SK-N-SH (cell line): ENCODE results near the gene GRK5. TPM values are rescaled to one million over a fixed set of nuclear protein-coding genes. Genes with fewer than 3 reads are reported as not detected.

ENCODE experiments used
- CTCF ChIA-PET: fragments of 300-600, 350-600 bp; formaldehyde crosslinking; extraction: SDS; loops from one replicate; lab custom pipeline; 2021; lab: Yijun Ruan, JAX
- POLR2A ChIA-PET: fragments of 350-600 bp; sonication (Branson Sonifier 250); formaldehyde crosslinking; extraction: SDS; loops from one replicate; lab custom pipeline; 2020; ENCODE audit warnings: antibody characterized with exemption, inconsistent platforms; lab: Yijun Ruan, JAX
- DNase-seq: peaks from one replicate; pipeline ENCODE4 v3.0.0; 2012
- H2AFZ ChIP-seq: fragments of 200-600 bp; sonication (generic); 2 replicates; pipeline ENCODE4 v1.8.1; 2016; ENCODE audit warnings: antibody characterized with exemption, mild to moderate bottlenecking, low read depth
- H3F3A ChIP-seq: fragments of 200-600 bp; sonication (generic); replicated peaks from 2 replicates; pipeline ENCODE3; 2016; ENCODE audit warnings: antibody characterized with exemption, mild to moderate bottlenecking; ENCODE audit not compliant: insufficient read depth
- H3K27ac ChIP-seq, 2 experiments: fragments of 200-500 bp in 1 of 2; fragments of 200-600 bp in 1 of 2; sonication (Bioruptor generic) in 1 of 2; sonication (generic), shearing (Covaris generic) in 1 of 2; 2 replicates each; pipeline versions ENCODE4 v1.5.1 to v1.6.1; 2014 to 2016; ENCODE audit warnings: low read depth in 2 of 2, inconsistent platforms in 1 of 2, low read length in 1 of 2, mild to moderate bottlenecking in 1 of 2, mixed read lengths in 1 of 2
- H3K27me3 ChIP-seq: fragments of 200-600 bp; sonication (generic), shearing (Covaris generic); 2 replicates; pipeline ENCODE4 v1.6.1; 2016; ENCODE audit warnings: mixed run types; ENCODE audit not compliant: insufficient read depth
- H3K36me3 ChIP-seq, 2 experiments: fragments of 200-500 bp in 1 of 2; fragments of 200-600 bp in 1 of 2; sonication (Bioruptor generic) in 1 of 2; sonication (generic) in 1 of 2; replicated peaks in 1 of 2; 2 replicates each; pipeline versions ENCODE3 to v1.5.1; 2014 to 2016; ENCODE audit warnings: low read length in 1 of 2, mild to moderate bottlenecking in 1 of 2; ENCODE audit not compliant: insufficient read depth in 2 of 2, control insufficient read depth in 1 of 2
- H3K4me1 ChIP-seq, 2 experiments: fragments of 200-500 bp in 1 of 2; fragments of 200-600 bp in 1 of 2; sonication (Bioruptor generic) in 1 of 2; sonication (generic), shearing (Covaris generic) in 1 of 2; 2 replicates each; pipeline versions ENCODE4 v1.5.1 to v1.6.1; 2014 to 2016; ENCODE audit warnings: low read depth in 1 of 2, low read length in 1 of 2, mixed run types in 1 of 2; ENCODE audit not compliant: insufficient read depth in 2 of 2, control insufficient read depth in 1 of 2
- H3K4me2 ChIP-seq: fragments of 200-600 bp; sonication (generic), shearing (Covaris generic); 2 replicates; pipeline ENCODE4 v1.6.1; 2017; ENCODE audit warnings: mixed run types
- H3K4me3 ChIP-seq, 2 experiments: fragments of 200-500 bp in 1 of 2; fragments of 200-600 bp in 1 of 2; sonication (Bioruptor generic) in 1 of 2; sonication (generic), shearing (Covaris generic) in 1 of 2; 2 replicates each; pipeline versions ENCODE4 v1.5.1 to v1.8.1; 2014 to 2016; ENCODE audit warnings: low read depth in 2 of 2, inconsistent platforms in 1 of 2, low read length in 1 of 2, mild to moderate bottlenecking in 1 of 2, mixed read lengths in 1 of 2, moderate library complexity in 1 of 2
- H3K79me2 ChIP-seq: fragments of 200-600 bp; sonication (generic); 2 replicates; pipeline ENCODE4 v1.8.1; 2017; ENCODE audit warnings: mild to moderate bottlenecking; ENCODE audit not compliant: insufficient read depth
- H3K9ac ChIP-seq: fragments of 200-600 bp; sonication (generic); 2 replicates; pipeline ENCODE4 v1.6.1; 2017; ENCODE audit warnings: mixed run types
- H3K9me2 ChIP-seq: fragments of 200-600 bp; sonication (generic); 2 replicates; pipeline ENCODE4 v1.6.1; 2017; ENCODE audit warnings: mixed run types
- H3K9me3 ChIP-seq: fragments of 200-600 bp; sonication (generic); 2 replicates; pipeline ENCODE4 v1.6.1; 2017; ENCODE audit warnings: mixed run types, mild to moderate bottlenecking, moderate library complexity
- H4K20me1 ChIP-seq: fragments of 200-600 bp; sonication (generic); 2 replicates; pipeline ENCODE4 v1.6.1; 2017; ENCODE audit warnings: mild to moderate bottlenecking, mixed run types; ENCODE audit not compliant: insufficient read depth
- CHD2 ChIP-seq: fragments of 150-350 bp; IDR thresholded peaks from 2 replicates; pipeline ENCODE4 v1.6.1; 2018; ENCODE audit warnings: low read length; ENCODE audit not compliant: partially characterized antibody
- ELF1 ChIP-seq: IDR thresholded peaks from 2 replicates; pipeline ENCODE4 v1.4.0; 2012
- EP300 ChIP-seq, 2 experiments: IDR thresholded peaks; 2 replicates each; pipeline versions ENCODE4 v1.4.0 to v1.6.1; 2012; ENCODE audit warnings: borderline replicate concordance in 1 of 2, low read depth in 1 of 2, low read length in 1 of 2
- FOXJ3 ChIP-seq: sonication (generic); formaldehyde crosslinking; IDR thresholded peaks from 2 replicates; pipeline ENCODE4 v1.5.1; 2020; ENCODE audit warnings: mild to moderate bottlenecking, missing genetic modification reagents
- FOXM1 ChIP-seq: IDR thresholded peaks from 2 replicates; pipeline ENCODE4 v1.4.0; 2012; ENCODE audit warnings: low read depth, mild to moderate bottlenecking
- GABPA ChIP-seq: IDR thresholded peaks from 2 replicates; pipeline ENCODE4 v1.4.0; 2012; ENCODE audit warnings: low read depth, mild to moderate bottlenecking
- GATA2 ChIP-seq: sonication (generic); formaldehyde crosslinking; IDR thresholded peaks from 2 replicates; pipeline ENCODE4 v1.5.0; 2020; ENCODE audit warnings: mild to moderate bottlenecking, missing genetic modification reagents
- JUND ChIP-seq: IDR thresholded peaks from 2 replicates; pipeline ENCODE4 v1.4.0; 2012
- MEF2A ChIP-seq: IDR thresholded peaks from 2 replicates; pipeline ENCODE4 v1.4.0; 2012; ENCODE audit warnings: low read depth, borderline replicate concordance
- MXI1 ChIP-seq: IDR thresholded peaks from 2 replicates; pipeline ENCODE4 v1.6.1; 2012; ENCODE audit warnings: mild to moderate bottlenecking, low read depth, low read length, improper control_type of control experiment
- NRF1 ChIP-seq: IDR thresholded peaks from 2 replicates; pipeline ENCODE4 v1.6.1; 2012; ENCODE audit warnings: low read depth, mild to moderate bottlenecking, low read length
- RAD21 ChIP-seq: IDR thresholded peaks from 2 replicates; pipeline ENCODE4 v1.6.1; 2012; ENCODE audit warnings: mild to moderate bottlenecking, low read length
- RCOR1 ChIP-seq: fragments of 150-350 bp; IDR thresholded peaks from 2 replicates; pipeline ENCODE4 v1.6.1; 2017; ENCODE audit warnings: antibody characterized with exemption, low read length
- RXRA ChIP-seq: IDR thresholded peaks from 2 replicates; pipeline ENCODE4 v1.4.0; 2012; ENCODE audit warnings: low read depth, mild to moderate bottlenecking, borderline replicate concordance
- SIN3A ChIP-seq: IDR thresholded peaks from 2 replicates; pipeline ENCODE4 v1.6.1; 2012; ENCODE audit warnings: low read depth, mild to moderate bottlenecking, low read length, moderate library complexity, borderline replicate concordance
- TCF12 ChIP-seq: IDR thresholded peaks from 2 replicates; pipeline ENCODE4 v1.4.0; 2012
- YY1 ChIP-seq: IDR thresholded peaks from 2 replicates; pipeline ENCODE4 v1.4.0; 2012; ENCODE audit warnings: low read depth, mild to moderate bottlenecking
- WGBS: methylation state at CpG from one replicate; pipeline ENCODE4 v1.1.6; 2017; ENCODE audit warnings: low lambda C conversion rate; 5-methylcytosine and 5-hydroxymethylcytosine counted together
- polyA plus RNA-seq, 3 experiments: library from polyadenylated mRNA; depleted of rRNA; stranded (reverse); fragments of >200 nt; gene quantifications; 2 replicates each; pipeline ENCODE4 v1.2.3, GENCODE V29; 2012
- TF ChIP-seq, protein P1 (sequence below): IDR thresholded peaks from 2 replicates; pipeline ENCODE4 v1.4.0; 2012; ENCODE audit warnings: low read depth, borderline replicate concordance
- TF ChIP-seq, protein P2 (sequence below): IDR thresholded peaks from 2 replicates; pipeline ENCODE4; 2012

The GRK5 gene
- polyA plus RNA-seq, 1 of the 3 experiments (the other 2 are of a cell fraction): 12.1 TPM

DNA sequence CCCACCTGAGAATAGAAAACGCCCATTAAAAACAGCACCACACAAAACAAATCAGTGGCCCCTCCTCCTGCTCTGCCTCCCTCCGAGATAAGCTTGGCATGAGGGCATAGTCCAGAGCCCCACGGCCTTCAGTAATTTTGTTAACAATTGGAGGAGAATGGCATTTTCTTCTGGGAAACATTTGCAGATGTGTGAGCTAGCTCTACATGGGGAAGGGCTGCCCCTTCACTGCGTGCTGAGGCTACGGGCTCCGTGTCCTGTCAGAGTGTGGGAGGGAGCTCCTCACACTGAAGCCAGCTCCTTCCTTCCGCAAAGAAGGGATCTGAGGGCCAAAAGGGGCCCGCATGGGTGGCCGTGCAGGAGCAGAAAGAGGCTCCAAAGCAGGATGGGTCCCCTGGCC is 15.2 kb downstream of the GRK5 start:
- H3K4me1 ChIP-seq: peaks cover 7 to 28% of the 10 kb centered on the region in 2 experiments; a peak in 3 of 4 replicates
- TF ChIP-seq TCF12: peak; percentile 21; the same call in 1 of the 2 replicates
- peak; percentile 57; the same call in 1 of the 2 replicates for TF ChIP-seq MXI1
- TF ChIP-seq EP300 (IDR thresholded peaks at IDR 0.05; ENCODE audit: borderline replicate concordance in 1 of 2, low read depth in 1 of 2, low read length in 1 of 2): peak in 1 of 2 experiments; percentile 81; a peak in 2 of 4 replicates
- no peak for TF ChIP-seq MEF2A
- TF ChIP-seq, protein P1, sequence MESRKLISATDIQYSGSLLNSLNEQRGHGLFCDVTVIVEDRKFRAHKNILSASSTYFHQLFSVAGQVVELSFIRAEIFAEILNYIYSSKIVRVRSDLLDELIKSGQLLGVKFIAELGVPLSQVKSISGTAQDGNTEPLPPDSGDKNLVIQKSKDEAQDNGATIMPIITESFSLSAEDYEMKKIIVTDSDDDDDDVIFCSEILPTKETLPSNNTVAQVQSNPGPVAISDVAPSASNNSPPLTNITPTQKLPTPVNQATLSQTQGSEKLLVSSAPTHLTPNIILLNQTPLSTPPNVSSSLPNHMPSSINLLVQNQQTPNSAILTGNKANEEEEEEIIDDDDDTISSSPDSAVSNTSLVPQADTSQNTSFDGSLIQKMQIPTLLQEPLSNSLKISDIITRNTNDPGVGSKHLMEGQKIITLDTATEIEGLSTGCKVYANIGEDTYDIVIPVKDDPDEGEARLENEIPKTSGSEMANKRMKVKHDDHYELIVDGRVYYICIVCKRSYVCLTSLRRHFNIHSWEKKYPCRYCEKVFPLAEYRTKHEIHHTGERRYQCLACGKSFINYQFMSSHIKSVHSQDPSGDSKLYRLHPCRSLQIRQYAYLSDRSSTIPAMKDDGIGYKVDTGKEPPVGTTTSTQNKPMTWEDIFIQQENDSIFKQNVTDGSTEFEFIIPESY: no peak
- no peak for TF ChIP-seq ELF1
- peak; percentile 76 for TF ChIP-seq GATA2 (CRISPR knock-in tag)
- peak; percentile 26; the same call in 1 of the 2 replicates for TF ChIP-seq RAD21
- no peak for TF ChIP-seq YY1
- no peak for TF ChIP-seq SIN3A
- no peak for TF ChIP-seq NRF1
- TF ChIP-seq JUND: no peak
- TF ChIP-seq RXRA: no peak
- peak; percentile 35 for TF ChIP-seq CHD2
- no peak for TF ChIP-seq FOXJ3
- TF ChIP-seq GABPA: no peak
- peak; percentile 89 for TF ChIP-seq RCOR1
- TF ChIP-seq, protein P2, sequence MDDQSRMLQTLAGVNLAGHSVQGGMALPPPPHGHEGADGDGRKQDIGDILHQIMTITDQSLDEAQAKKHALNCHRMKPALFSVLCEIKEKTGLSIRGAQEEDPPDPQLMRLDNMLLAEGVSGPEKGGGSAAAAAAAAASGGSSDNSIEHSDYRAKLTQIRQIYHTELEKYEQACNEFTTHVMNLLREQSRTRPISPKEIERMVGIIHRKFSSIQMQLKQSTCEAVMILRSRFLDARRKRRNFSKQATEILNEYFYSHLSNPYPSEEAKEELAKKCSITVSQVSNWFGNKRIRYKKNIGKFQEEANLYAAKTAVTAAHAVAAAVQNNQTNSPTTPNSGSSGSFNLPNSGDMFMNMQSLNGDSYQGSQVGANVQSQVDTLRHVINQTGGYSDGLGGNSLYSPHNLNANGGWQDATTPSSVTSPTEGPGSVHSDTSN: no peak
- TF ChIP-seq FOXM1: no peak
- TF ChIP-seq, all 33 proteins: peak for 7
- POLR2A ChIA-PET: interaction anchor here (0.9 to 1.3 kb wide), 2 partner anchors 10 to 13 kb away, joined by 3 to 7 read pairs; no protein-coding TSS in a partner anchor
- Histone ChIP-seq H3K79me2 (no peaks in the 10 kb centered on the region; the same call in 1 of the 2 replicates), H3K27me3 (no peaks in the 10 kb centered on the region), H3F3A (no peaks in the 10 kb centered on the region), H2AFZ (no peak overlapping the region), H3K36me3 (no peaks in the 10 kb centered on the region), H4K20me1 (no peaks in the 10 kb centered on the region), H3K27ac (peak overlapping the region in 1 of 2 experiments; percentile 76; a peak in 2 of 4 replicates), H3K4me3 (no peak overlapping the region), H3K9me3 (no peaks in the 10 kb centered on the region), H3K9ac (no peak overlapping the region), H3K4me2 (no peak overlapping the region), H3K9me2 (no peaks in the 10 kb centered on the region)
- 53% methylated on average over 8 of the region's 9 CpGs for WGBS
- CTCF ChIA-PET: interaction anchor here (0.7 to 3.9 kb wide), 6 partner anchors 12 to 223 kb away, joined by 3 to 38 read pairs (median 10); partner anchors contain the start of gene GRK5
- peak; percentile 62 for DNase-seq
